ENCODE measurements around the gene KLHL26.
A peak's percentile ranks its signal among the peaks of the same experiment; 100 is the strongest.
"Not testable (repeated sequence)": the region's sequence is repeated elsewhere in the genome, so short reads cannot be mapped to it uniquely, and the experiment has no call there.

The KLHL26 gene

DNA sequence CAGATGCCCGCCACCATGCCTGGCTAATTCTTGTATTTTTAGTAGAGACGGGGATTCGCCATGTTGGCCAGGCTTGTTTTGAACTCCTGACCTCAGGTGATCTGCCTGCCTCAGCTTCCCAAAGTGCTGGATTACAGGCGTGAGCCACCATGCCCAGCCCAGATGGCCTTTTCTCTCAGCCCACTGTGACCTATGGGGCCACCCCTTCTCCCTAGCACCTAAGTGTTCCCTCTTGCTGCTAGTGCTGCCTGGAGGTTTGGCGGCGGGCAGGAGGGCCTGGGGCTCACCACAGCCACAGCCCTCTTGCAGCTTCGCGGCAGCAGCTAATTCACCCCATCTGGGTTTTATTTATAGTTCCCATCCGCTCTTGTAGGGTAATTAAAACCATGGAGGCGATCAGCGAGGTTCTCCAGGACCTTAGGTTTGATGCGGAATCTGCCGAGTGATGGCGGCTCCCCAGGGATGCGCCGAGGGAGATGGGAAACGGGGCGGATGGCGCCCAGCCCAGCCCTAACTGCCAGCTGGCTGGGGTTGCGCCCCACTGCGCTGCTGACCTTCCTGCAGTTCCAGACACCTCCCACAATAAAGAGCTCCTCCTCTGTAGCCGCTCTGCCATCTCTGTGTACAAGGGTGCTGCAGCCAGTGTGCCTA, 45.0 kb upstream of the KLHL26 start:
- peak; percentile 76 for DNase-seq (ENCODE audit: extremely low read depth, low read depth)

DNA sequence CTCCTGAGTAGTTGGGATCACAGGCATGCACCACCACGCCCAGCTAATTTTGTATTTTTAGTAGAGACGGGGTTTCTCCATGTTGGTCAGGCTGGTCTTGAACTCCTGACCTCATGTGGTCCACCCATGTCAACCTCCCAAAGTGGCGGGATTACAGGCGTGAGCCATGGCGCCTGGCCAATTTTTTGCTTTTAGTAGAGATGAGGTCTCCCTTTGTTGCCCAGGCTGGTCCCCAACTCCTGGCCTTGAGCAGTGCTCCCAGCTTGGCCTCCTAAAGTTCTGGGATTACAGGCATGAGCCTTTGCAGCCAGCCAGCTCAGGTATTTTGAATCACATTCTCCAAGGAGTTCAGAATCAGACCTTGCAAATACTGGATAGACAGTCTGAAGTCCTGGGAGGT, 44.1 kb upstream of the KLHL26 start:
- not testable (repeated sequence) for DNase-seq (ENCODE audit: extremely low read depth, low read depth)

More for the DNA sequence above, 45.0 kb upstream of the KLHL26 start:
- TF ChIP-seq, protein P1, sequence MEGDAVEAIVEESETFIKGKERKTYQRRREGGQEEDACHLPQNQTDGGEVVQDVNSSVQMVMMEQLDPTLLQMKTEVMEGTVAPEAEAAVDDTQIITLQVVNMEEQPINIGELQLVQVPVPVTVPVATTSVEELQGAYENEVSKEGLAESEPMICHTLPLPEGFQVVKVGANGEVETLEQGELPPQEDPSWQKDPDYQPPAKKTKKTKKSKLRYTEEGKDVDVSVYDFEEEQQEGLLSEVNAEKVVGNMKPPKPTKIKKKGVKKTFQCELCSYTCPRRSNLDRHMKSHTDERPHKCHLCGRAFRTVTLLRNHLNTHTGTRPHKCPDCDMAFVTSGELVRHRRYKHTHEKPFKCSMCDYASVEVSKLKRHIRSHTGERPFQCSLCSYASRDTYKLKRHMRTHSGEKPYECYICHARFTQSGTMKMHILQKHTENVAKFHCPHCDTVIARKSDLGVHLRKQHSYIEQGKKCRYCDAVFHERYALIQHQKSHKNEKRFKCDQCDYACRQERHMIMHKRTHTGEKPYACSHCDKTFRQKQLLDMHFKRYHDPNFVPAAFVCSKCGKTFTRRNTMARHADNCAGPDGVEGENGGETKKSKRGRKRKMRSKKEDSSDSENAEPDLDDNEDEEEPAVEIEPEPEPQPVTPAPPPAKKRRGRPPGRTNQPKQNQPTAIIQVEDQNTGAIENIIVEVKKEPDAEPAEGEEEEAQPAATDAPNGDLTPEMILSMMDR (IDR thresholded peaks at IDR 0.05; ENCODE audit: low read depth, low read length) = no peak

DNA sequence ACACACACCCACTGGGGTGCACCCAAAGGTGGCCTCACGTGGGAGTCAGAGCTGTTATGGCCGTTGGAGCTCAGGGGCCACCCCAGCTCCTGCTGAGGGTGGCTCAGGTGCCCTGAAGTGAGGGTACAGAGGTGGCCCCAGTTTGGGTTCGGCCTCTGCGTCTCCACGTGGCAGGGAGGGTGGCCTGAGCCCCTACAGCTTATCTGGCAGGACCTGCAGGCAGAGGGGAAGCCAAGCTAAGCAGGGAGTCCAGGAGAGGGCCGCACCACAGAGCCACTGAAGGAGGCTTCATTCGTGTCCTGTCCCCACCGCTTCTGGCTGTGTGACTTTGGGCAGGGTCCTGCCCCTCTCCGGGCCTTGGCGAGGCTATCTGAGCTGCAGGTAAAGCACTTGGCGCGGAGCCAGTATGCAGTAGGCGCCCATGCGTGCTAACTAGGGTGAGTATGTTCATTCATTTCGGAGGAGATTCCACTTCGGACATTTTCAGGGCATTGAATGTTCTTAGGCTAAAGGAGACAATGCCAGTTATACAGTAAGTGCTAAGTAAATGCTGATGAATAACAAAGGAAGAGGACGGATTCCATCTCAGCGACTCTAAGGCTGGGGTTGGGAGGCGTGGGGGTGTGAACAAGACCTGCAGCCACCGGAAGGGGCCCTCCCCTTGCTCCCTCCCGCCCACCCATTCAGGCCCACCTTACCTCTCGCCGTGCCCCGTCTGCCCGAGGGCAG, 43.3 kb upstream of the KLHL26 start:
- TF ChIP-seq, protein P1 (IDR thresholded peaks at IDR 0.05; ENCODE audit: low read depth, low read length) = no peak
- no peak for DNase-seq (ENCODE audit: extremely low read depth, low read depth)

DNA sequence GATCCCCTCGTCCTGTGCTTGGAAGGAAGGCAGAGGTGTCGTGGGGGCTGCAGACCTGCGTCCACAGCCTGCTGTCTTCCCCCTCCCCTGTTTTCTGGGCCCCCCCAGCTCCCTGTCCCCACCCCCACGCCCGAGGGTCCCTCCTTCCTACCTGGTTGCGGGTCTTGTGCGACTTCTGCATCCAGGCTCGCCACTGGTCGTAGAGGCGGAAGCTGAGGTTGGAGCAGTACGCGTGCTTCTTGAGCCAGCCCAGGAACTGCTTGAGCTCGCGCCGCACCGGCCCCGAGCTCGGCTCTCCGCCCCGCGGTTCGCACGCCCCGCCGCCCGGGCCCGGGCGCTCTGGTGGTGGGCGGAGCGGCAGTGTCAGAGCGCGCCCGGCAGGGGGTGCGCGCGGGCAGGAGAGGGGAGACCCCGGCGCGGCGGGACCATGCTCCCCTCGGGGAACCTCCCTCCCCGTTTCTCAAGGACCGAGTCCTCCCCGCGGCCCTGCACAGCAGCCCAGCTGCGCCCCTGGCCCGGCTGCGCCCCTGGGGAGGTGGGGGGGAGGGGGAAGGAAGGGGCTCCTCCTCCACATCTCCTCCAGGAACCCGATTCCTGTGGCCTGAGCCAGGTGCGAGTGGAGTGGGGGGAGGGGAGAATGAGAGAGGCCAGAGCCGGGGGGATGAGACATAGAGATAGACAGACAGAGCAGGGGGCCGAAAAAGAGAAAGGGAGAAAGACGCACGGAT, 42.6 kb upstream of the KLHL26 start:
- no peak for DNase-seq (ENCODE audit: extremely low read depth, low read depth)
- TF ChIP-seq, protein P1 (IDR thresholded peaks at IDR 0.05; ENCODE audit: low read depth, low read length) = peak; percentile 51

DNA sequence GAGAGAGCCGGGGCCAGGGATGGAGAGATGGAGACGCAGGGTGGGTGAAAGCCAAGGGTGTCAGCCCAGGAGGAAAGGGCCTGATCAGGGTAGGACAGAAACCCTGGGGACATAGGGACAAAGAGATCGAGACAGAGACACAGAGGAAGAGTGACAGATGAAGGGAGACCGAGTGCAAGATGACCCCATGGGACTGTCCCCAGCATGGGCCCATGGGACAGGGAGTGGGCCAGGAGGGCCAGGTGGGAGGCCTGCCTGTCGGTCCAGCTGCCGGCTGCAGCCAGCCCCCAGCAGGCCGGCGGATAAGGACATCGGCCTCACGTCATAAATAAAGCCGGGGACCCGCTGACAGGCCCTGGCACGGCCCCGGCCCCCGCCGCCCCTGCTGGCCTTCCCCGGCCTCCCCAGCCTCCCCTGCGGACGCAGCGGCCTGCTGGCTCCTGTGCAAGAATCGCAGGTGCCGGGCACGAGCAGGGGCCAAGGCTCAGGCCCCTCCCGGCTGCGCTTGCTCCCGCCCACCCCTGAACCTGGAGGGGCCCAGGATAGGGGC, 41.9 kb upstream of the KLHL26 start:
- DNase-seq (ENCODE audit: extremely low read depth, low read depth) = no peak
- TF ChIP-seq, protein P1 (IDR thresholded peaks at IDR 0.05; ENCODE audit: low read depth, low read length) = no peak

DNA sequence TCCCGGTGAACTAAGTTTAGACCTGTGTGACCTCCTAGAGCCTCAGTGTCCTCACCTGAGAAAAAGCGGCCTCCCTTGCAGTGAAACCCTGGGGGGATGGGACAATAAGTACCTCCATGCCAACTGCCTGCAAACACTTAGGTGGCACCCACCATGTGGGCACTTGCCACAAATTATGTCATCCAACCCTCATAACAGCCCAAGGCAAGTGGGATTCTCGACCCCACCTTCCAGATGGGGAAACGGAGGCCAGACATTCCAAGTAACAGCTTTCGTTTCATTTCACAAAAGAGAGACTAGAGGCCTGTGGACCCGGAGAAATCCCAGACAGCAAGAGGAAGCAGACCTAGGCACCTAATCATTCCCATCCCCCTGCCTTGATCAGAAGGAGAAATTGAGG, 41.4 kb upstream of the KLHL26 start:
- no peak for DNase-seq (ENCODE audit: extremely low read depth, low read depth)
- TF ChIP-seq, protein P1 (IDR thresholded peaks at IDR 0.05; ENCODE audit: low read depth, low read length) = no peak

DNA sequence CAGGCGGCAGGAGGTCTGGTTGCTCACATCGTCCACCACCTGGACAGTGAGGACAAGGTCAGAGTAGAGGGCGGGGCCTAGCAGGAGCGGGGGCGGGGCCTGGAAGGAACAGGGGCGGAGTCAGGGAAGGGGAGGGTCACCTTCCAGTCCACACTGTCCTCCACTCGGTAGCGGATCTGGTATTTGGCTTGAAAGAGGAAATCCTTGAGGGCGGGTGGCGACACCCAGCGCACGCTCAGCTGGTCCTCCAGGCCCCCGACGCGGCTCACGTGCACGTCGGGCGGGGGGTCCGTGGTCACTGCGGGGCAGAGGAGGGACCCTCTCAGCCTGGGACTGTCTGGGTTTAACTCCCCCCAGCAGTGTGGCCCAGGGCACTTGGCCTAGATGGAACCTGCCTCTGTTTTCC, 40.1 kb upstream of the KLHL26 start:
- TF ChIP-seq, protein P1 (IDR thresholded peaks at IDR 0.05; ENCODE audit: low read depth, low read length) = no peak
- no peak for DNase-seq (ENCODE audit: extremely low read depth, low read depth)

Data from AG09319 (cell line).